T-cell (primary cell): Measurements from ENCODE around the gene KIF5C. TPM values are rescaled to one million over a fixed set of nuclear protein-coding genes. Genes with fewer than 3 reads are reported as not detected.
"Not testable (repeated sequence)": the region's sequence is repeated elsewhere in the genome, so short reads cannot be mapped to it uniquely, and the experiment has no call there.

Experiments
- ATAC-seq, 4 experiments: fragments of 200-7000 bp in 3 of 4; fragments of 150-1000 bp in 1 of 4; cut with Tn5 transposase; replicated peaks in 1 of 4; 1 replicate in 3 of 4; 2 replicates in 1 of 4; pipeline ENCODE4 v1.10.0; 2021; ENCODE audit warnings: moderate library complexity in 3 of 4, mild to moderate bottlenecking in 2 of 4, moderate number of reproducible peaks in 1 of 4
- CTCF ChIA-PET, 2 donors: fragments of 300-600 bp; sonication (Branson Sonifier 250); formaldehyde crosslinking; loops; one replicate each; lab custom pipeline; 2022; ENCODE audit warnings: antibody characterized with exemption in 2 of 2; lab: Charles Lee
- POLR2A ChIA-PET, 2 donors: fragments of 300-600 bp; sonication (Branson Sonifier 250); formaldehyde crosslinking; loops; one replicate each; lab custom pipeline; 2022; ENCODE audit warnings: antibody characterized with exemption in 2 of 2; lab: Charles Lee
- DNase-seq, 35 experiments: peaks; one replicate each; pipeline versions ENCODE4 v3.0.0 to v3.0.0-alpha.2; 2013 to 2023
- H3K27ac ChIP-seq: one replicate; pipeline ENCODE4 v1.5.1; 2013; ENCODE audit warnings: low read length
- H3K27me3 ChIP-seq, 2 experiments: replicated peaks in 1 of 2; 1 replicate in 1 of 2; 2 replicates in 1 of 2; pipeline versions ENCODE4 v1.6.1 to v1.7.0; 2013; ENCODE audit warnings: low read length in 1 of 2, mixed read lengths in 1 of 2; ENCODE audit not compliant: control insufficient read depth in 2 of 2, insufficient read depth in 2 of 2; ENCODE audit errors: extremely low read depth in 1 of 2
- H3K36me3 ChIP-seq, 2 donors: 1 replicate in 1 of 2; 2 replicates in 1 of 2; pipeline versions ENCODE4 v1.6.1 to v1.7.0; 2013; ENCODE audit warnings: low read length in 1 of 2; ENCODE audit not compliant: control insufficient read depth in 2 of 2, insufficient read depth in 1 of 2; ENCODE audit errors: extremely low read depth in 1 of 2
- H3K4me1 ChIP-seq, 2 experiments: 1 replicate in 1 of 2; 2 replicates in 1 of 2; pipeline versions ENCODE4 v1.6.1 to v1.7.0; 2013; ENCODE audit warnings: low read length in 2 of 2, mixed read lengths in 1 of 2; ENCODE audit not compliant: insufficient read depth in 2 of 2, control insufficient read depth in 1 of 2; ENCODE audit errors: extremely low read depth in 1 of 2
- H3K4me3 ChIP-seq, 2 donors: 1 replicate in 1 of 2; 2 replicates in 1 of 2; pipeline versions ENCODE4 v1.5.1 to v1.7.0; 2013; ENCODE audit warnings: mild to moderate bottlenecking in 2 of 2, low read length in 1 of 2, moderate library complexity in 1 of 2; ENCODE audit not compliant: control insufficient read depth in 1 of 2; ENCODE audit errors: extremely low read depth in 1 of 2
- H3K9me3 ChIP-seq: 2 replicates; pipeline ENCODE4 v1.7.0; 2013
- H3K27ac Mint-ChIP-seq, 2 donors: one replicate each; pipeline ENCODE4 v1.8.0; 2020 to 2021; ENCODE audit warnings: mild to moderate bottlenecking in 2 of 2, mixed read lengths in 2 of 2
- H3K27me3 Mint-ChIP-seq, 2 donors: one replicate each; pipeline ENCODE4 v1.8.0; 2021 to 2022; ENCODE audit warnings: mixed read lengths in 2 of 2
- H3K36me3 Mint-ChIP-seq: one replicate; pipeline ENCODE4 v1.8.0; 2021; ENCODE audit warnings: mixed read lengths
- H3K4me1 Mint-ChIP-seq, 3 donors: one replicate each; pipeline ENCODE4 v1.8.0; 2020 to 2022; ENCODE audit warnings: mixed read lengths in 3 of 3, mild to moderate bottlenecking in 1 of 3
- H3K4me3 Mint-ChIP-seq, 3 donors: one replicate each; pipeline ENCODE4 v1.8.0; 2020 to 2022; ENCODE audit warnings: mild to moderate bottlenecking in 3 of 3, mixed read lengths in 3 of 3, moderate library complexity in 3 of 3
- H3K9me3 Mint-ChIP-seq, 3 donors: one replicate each; pipeline ENCODE4 v1.8.0; 2020 to 2022; ENCODE audit warnings: mixed read lengths in 3 of 3
- WGBS: methylation state at CpG from one replicate; pipeline ENCODE4 v1.1.5; 2013; ENCODE audit warnings: missing lambda C conversion rate; ENCODE audit not compliant: insufficient coverage; 5-methylcytosine and 5-hydroxymethylcytosine counted together
- total RNA-seq, 35 experiments: library from RNA in 6 of 35; stranded (reverse) in 6 of 35; fragments of 120-200 nt in 1 of 35; gene quantifications; one replicate each; pipeline versions ENCODE4 v1.2.1 to v1.2.4 and lab custom pipeline; 2013 to 2026

The KIF5C gene
- total RNA-seq, 5 donors from 2014 or later (not counting 1 experiment from before 2014, with no cell fraction given), result 9.4 to 17.0 (median 14.7) TPM

GRCh38 chr2:148848146-148848545 is 26.9 kb upstream of the KIF5C start:
- no peak overlapping the region for H3K27ac Mint-ChIP-seq
- Histone ChIP-seq H3K27ac (no peak overlapping the region), H3K27me3 (peaks cover 0 to 5% of the 10 kb centered on the region in 2 experiments), H3K4me3 (no peak overlapping the region), H3K9me3 (no peaks in the 10 kb centered on the region), H3K4me1 (no peaks in the 10 kb centered on the region), H3K36me3 (no peaks in the 10 kb centered on the region)
- no peak overlapping the region for H3K4me3 Mint-ChIP-seq
- ATAC-seq, result no peak
- POLR2A ChIA-PET, result no interaction called here
- H3K9me3 Mint-ChIP-seq, result peaks cover 4 to 17% (median 7%) of the 10 kb centered on the region in 3 donors
- no CpG with 5 or more reads among the region's 1 CpG for WGBS
- H3K27me3 Mint-ChIP-seq, result peaks cover 29 to 33% of the 10 kb centered on the region in 2 donors
- no peaks in the 10 kb centered on the region for H3K4me1 Mint-ChIP-seq
- peaks cover 4% of the 10 kb centered on the region for H3K36me3 Mint-ChIP-seq
- DNase-seq, result no peak
- CTCF ChIA-PET, result no interaction called here

DNA sequence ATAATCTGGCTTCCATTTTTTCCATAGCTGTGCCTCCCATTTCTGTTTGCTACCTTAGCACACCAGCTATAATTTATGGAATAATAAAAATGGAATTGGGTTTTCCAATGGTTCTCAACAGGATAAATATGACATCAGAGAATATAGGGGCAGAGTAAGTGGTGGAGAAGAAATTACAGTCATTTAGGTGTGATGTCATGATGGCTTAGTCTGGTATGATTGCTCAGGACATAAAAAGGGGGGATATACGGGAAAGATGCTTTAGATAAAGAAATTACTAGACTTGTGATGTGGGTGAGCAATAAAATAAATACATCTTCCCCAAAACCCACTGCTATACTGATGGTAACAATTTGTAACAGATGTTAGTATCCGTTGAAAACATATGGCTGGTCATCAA is 21.6 kb upstream of the KIF5C start:
- no peaks in the 10 kb centered on the region for H3K4me1 Mint-ChIP-seq
- Histone ChIP-seq H3K36me3 (no peaks in the 10 kb centered on the region), H3K27me3 (peaks cover 0 to 15% of the 10 kb centered on the region in 2 experiments), H3K27ac (no peak overlapping the region), H3K4me3 (no peak overlapping the region), H3K4me1 (no peaks in the 10 kb centered on the region), H3K9me3 (no peaks in the 10 kb centered on the region)
- H3K27me3 Mint-ChIP-seq, result peaks cover 25 to 38% of the 10 kb centered on the region in 2 donors
- ChIA-PET CTCF (interaction anchor here in 1 of 2 donors (0.7 kb wide), 1 partner anchor 188 kb away, joined by 4 read pairs; no protein-coding TSS in a partner anchor), POLR2A (interaction anchor here in 1 of 2 donors (0.5 kb wide), 1 partner anchor 39 kb away, joined by 6 read pairs; no protein-coding TSS in a partner anchor)
- no CpG with 5 or more reads among the region's 2 CpGs for WGBS
- H3K27ac Mint-ChIP-seq, result no peak overlapping the region
- H3K9me3 Mint-ChIP-seq, result peaks cover 2 to 11% (median 4%) of the 10 kb centered on the region in 3 donors
- H3K36me3 Mint-ChIP-seq, result no peaks in the 10 kb centered on the region
- H3K4me3 Mint-ChIP-seq, result no peak overlapping the region
- ATAC-seq (no peak), DNase-seq (no peak)

GRCh38 chr2:148860037-148860436 is 15.0 kb upstream of the KIF5C start:
- H3K4me1 Mint-ChIP-seq, result no peaks in the 10 kb centered on the region
- no peak overlapping the region for H3K27ac Mint-ChIP-seq
- H3K4me1 ChIP-seq, result no peaks in the 10 kb centered on the region
- no peaks in the 10 kb centered on the region for H3K36me3 Mint-ChIP-seq
- ChIA-PET CTCF (no interaction called here), POLR2A (no interaction called here)
- H3K27ac ChIP-seq, result no peak overlapping the region
- no peak for DNase-seq
- 100% methylated on average over 2 of the region's 3 CpGs for WGBS
- H3K4me3 Mint-ChIP-seq, result no peak overlapping the region
- H3K9me3 ChIP-seq, result no peaks in the 10 kb centered on the region
- H3K4me3 ChIP-seq, result no peak overlapping the region
- H3K36me3 ChIP-seq, result no peaks in the 10 kb centered on the region
- H3K27me3 Mint-ChIP-seq, result peaks cover 19 to 30% of the 10 kb centered on the region in 2 donors
- H3K27me3 ChIP-seq, result peaks cover 0 to 19% of the 10 kb centered on the region in 2 experiments
- no peak for ATAC-seq
- no peaks in the 10 kb centered on the region for H3K9me3 Mint-ChIP-seq

DNA sequence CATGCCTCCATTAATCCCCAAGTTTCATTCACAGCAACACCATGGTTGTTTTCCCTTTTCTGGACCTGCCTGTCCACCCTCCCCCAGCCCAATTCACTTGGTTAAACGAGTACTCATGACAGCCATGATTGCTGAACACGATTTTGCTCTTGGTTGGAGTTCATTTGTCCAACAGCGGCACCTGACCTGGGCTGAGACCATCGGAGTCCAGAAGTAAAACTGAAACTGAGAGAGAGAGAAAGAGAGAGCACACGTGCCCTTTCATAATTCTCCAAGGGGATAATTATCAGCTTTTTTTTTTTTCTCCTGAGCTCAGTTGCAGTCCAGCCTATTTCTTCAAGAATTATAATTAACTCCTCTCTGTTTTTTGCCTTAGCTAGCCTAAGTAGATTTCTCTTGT is 13.7 kb upstream of the KIF5C start:
- DNase-seq (no peak), ATAC-seq (no peak)
- CTCF ChIA-PET, result no interaction called here
- no peaks in the 10 kb centered on the region for H3K9me3 ChIP-seq
- POLR2A ChIA-PET, result no interaction called here
- H3K4me1 Mint-ChIP-seq, result no peaks in the 10 kb centered on the region
- no peaks in the 10 kb centered on the region for H3K36me3 Mint-ChIP-seq
- H3K27ac ChIP-seq, result no peak overlapping the region
- peaks cover 15 to 31% of the 10 kb centered on the region in 2 donors for H3K27me3 Mint-ChIP-seq
- WGBS, result 75% methylated on average over 2 of the region's 5 CpGs
- no peak overlapping the region for H3K27ac Mint-ChIP-seq
- no peaks in the 10 kb centered on the region for H3K9me3 Mint-ChIP-seq
- no peaks in the 10 kb centered on the region for H3K4me1 ChIP-seq
- no peak overlapping the region for H3K4me3 Mint-ChIP-seq
- H3K36me3 ChIP-seq, result no peaks in the 10 kb centered on the region
- H3K4me3 ChIP-seq, result no peak overlapping the region
- peaks cover 0 to 10% of the 10 kb centered on the region in 2 experiments for H3K27me3 ChIP-seq

- H3K9me3 Mint-ChIP-seq, DNase-seq, H3K4me1 ChIP-seq, H3K4me1 Mint-ChIP-seq, CTCF ChIA-PET, H3K27ac Mint-ChIP-seq, H3K4me3 Mint-ChIP-seq, H3K9me3 ChIP-seq, H3K27ac ChIP-seq, H3K36me3 ChIP-seq, H3K36me3 Mint-ChIP-seq, ATAC-seq, POLR2A ChIA-PET, H3K4me3 ChIP-seq: not testable (repeated sequence)
- H3K27me3 ChIP-seq, result peaks cover 0 to 13% of the 10 kb centered on the region in 2 experiments
- H3K27me3 Mint-ChIP-seq, result peaks cover 15 to 33% of the 10 kb centered on the region in 2 donors
- 100% methylated on average over 3 of the region's 6 CpGs for WGBS
Observed at GRCh38 chr2:148862478-148862877, 12.5 kb upstream of the KIF5C start.

- H3K36me3 ChIP-seq, result no peaks in the 10 kb centered on the region
- Mint-ChIP-seq H3K27ac (no peak overlapping the region), H3K4me3 (no peak overlapping the region), H3K36me3 (no peaks in the 10 kb centered on the region), H3K27me3 (peaks cover 31 to 42% of the 10 kb centered on the region in 2 donors), H3K9me3 (peaks cover 0 to 4% (median 0%) of the 10 kb centered on the region in 3 donors), H3K4me1 (peaks cover 0 to 4% (median 3%) of the 10 kb centered on the region in 3 donors)
- H3K9me3 ChIP-seq, result no peaks in the 10 kb centered on the region
- H3K4me3 ChIP-seq, result no peak overlapping the region
- WGBS, result 81% methylated on average over 3 of the region's 5 CpGs
- peaks cover 2 to 11% of the 10 kb centered on the region in 2 experiments for H3K27me3 ChIP-seq
- no peak for DNase-seq
- CTCF ChIA-PET, result interaction anchor here in 1 of 2 donors (0.6 kb wide), 1 partner anchor 275 kb away, joined by 3 read pairs; no protein-coding TSS in a partner anchor
- POLR2A ChIA-PET, result no interaction called here
- H3K27ac ChIP-seq, result no peak overlapping the region
- ATAC-seq, result no peak
- H3K4me1 ChIP-seq, result no peaks in the 10 kb centered on the region
Observed at GRCh38 chr2:148865512-148865911, 9.5 kb upstream of the KIF5C start.
